ENCODE data around the gene FAT1.

Gene FAT1

DNA sequence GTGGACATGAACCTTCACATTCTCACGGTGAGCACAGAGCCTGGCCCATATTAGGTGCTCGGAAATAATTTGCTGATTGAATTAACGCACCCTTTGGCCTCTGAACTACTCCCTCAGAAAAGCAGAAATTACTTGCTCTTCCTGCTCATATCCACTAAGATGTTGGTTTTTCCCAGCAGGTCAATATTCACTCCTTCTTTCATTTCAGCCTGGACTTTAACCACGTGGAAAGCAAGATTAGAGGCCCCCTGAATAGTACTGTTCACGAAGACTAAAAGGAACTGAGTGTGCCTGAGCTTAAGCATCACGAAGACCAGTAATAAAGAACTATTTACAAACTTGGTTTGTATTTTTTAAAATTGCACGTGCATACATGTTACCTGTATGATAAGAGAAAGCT, 178.2 kb downstream of the FAT1 start:
- no peak overlapping the region for H3K9ac ChIP-seq (ENCODE audit: low read length)
- no peaks in the 10 kb centered on the region for H3K4me1 ChIP-seq (ENCODE audit: control insufficient read depth, insufficient read depth, low read length)
- no peak overlapping the region for H3K27ac ChIP-seq (ENCODE audit: low read depth, low read length)
- H3K9me3 ChIP-seq (ENCODE audit: control insufficient read depth, insufficient read depth, low read depth, low read length): peaks cover 10% of the 10 kb centered on the region; the same call in 1 of the 2 replicates
- no peaks in the 10 kb centered on the region for H3K36me3 ChIP-seq (ENCODE audit: control insufficient read depth, insufficient read depth, low read length)
- H3K4me3 ChIP-seq (ENCODE audit: low read depth, low read length): no peak overlapping the region
- no peaks in the 10 kb centered on the region; the same call in 1 of the 2 replicates for H3K27me3 ChIP-seq (ENCODE audit: control insufficient read depth, insufficient read depth, low read length)

DNA sequence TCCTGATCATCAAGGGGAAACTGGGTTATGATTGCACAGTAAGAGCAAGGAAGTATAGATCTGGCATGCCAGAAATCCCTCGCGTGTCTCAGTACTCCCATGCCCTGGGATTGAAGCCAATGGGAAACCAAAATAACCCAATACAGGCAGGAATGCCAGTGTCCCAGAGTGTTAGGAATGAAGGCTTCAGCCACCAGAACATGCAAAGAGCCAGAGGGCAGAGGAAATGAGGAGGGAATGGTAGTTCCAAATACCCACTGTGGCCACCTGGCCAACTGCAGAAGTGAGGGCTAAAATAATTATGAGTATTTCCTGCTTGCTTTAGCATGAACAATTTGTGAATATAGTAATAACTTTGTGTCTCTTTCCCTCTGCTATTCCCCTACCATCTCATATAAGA, 180.4 kb downstream of the FAT1 start:
- Histone ChIP-seq H3K9ac (ENCODE audit: low read length) (no peak overlapping the region), H3K27ac (ENCODE audit: low read depth, low read length) (no peak overlapping the region), H3K27me3 (ENCODE audit: control insufficient read depth, insufficient read depth, low read length) (no peaks in the 10 kb centered on the region; the same call in 1 of the 2 replicates), H3K4me3 (ENCODE audit: low read depth, low read length) (no peak overlapping the region), H3K36me3 (ENCODE audit: control insufficient read depth, insufficient read depth, low read length) (no peaks in the 10 kb centered on the region), H3K4me1 (ENCODE audit: control insufficient read depth, insufficient read depth, low read length) (no peaks in the 10 kb centered on the region), H3K9me3 (ENCODE audit: control insufficient read depth, insufficient read depth, low read depth, low read length) (peaks cover 18% of the 10 kb centered on the region; the same call in 1 of the 2 replicates)

DNA sequence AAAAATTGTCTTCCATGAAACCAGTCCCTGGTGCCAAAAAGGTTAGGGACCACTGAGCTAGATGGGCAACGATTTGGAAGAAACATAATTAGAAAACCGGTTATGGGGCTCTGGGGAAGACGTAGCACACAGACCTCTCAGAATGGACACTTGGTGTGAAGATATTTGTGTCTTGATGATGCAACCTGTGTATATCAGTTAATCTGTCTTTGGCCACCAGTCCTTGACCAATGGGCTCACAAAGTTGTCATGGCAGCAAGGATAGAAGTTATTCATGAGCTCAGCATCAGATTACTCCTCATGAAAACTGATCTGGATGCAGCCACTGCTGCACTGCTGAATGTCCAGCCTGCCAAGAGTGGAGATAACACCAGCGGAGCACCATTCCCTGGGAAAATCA, 181.9 kb downstream of the FAT1 start:
- Histone ChIP-seq H3K9me3 (ENCODE audit: control insufficient read depth, insufficient read depth, low read depth, low read length) (peaks cover 18% of the 10 kb centered on the region; the same call in 1 of the 2 replicates), H3K27me3 (ENCODE audit: control insufficient read depth, insufficient read depth, low read length) (no peaks in the 10 kb centered on the region; the same call in 1 of the 2 replicates), H3K4me1 (ENCODE audit: control insufficient read depth, insufficient read depth, low read length) (no peaks in the 10 kb centered on the region), H3K4me3 (ENCODE audit: low read depth, low read length) (no peak overlapping the region), H3K9ac (ENCODE audit: low read length) (no peak overlapping the region), H3K36me3 (ENCODE audit: control insufficient read depth, insufficient read depth, low read length) (no peaks in the 10 kb centered on the region), H3K27ac (ENCODE audit: low read depth, low read length) (no peak overlapping the region)

DNA sequence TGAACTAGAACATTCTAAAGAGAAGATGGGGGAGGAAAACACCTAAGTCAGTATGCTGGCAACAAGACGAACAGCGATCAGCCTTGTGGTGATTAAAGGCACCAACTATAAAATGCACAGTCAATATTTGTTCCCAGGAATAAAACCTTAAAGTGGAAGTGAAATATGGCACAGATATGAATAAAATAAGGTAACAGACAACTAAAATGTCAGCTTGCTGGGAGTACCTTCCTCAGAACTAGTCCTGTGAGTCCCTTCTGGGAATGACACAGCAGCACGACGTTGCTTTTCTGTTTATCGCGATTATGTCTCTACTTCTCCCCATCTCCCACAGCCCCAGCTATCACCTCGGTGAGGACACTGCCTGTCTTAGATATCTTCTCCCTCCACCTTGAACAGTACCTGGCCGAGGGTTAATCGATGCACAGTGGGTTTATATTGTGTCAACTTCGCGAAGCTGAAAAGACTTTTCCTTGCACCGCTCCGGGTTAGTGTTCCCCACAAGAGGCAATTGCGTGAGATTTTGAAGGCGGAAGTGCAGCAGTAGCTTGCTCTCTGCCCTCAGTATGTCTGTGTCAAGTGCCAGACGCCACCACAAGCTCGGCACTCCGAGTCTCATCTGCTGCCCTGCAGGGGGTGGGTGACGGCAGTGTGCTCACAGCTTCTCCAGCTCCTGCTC, 185.7 kb downstream of the FAT1 start:
- H3K36me3 ChIP-seq (ENCODE audit: control insufficient read depth, insufficient read depth, low read length): no peaks in the 10 kb centered on the region
- H3K27me3 ChIP-seq (ENCODE audit: control insufficient read depth, insufficient read depth, low read length): no peaks in the 10 kb centered on the region
- no peak overlapping the region for H3K4me3 ChIP-seq (ENCODE audit: low read depth, low read length)
- no peak overlapping the region for H3K9ac ChIP-seq (ENCODE audit: low read length)
- H3K4me1 ChIP-seq (ENCODE audit: control insufficient read depth, insufficient read depth, low read length): no peaks in the 10 kb centered on the region
- peaks cover 9% of the 10 kb centered on the region; the same call in 1 of the 2 replicates for H3K9me3 ChIP-seq (ENCODE audit: control insufficient read depth, insufficient read depth, low read depth, low read length)
- H3K27ac ChIP-seq (ENCODE audit: low read depth, low read length): no peak overlapping the region

Data from HUES6 (cell line).